Fibroblast of the aortic adventitia (primary cell): ENCODE data around the gene PSG5. TPM values are rescaled to one million over a fixed set of nuclear protein-coding genes. Genes with fewer than 3 reads are reported as not detected.
A peak's percentile ranks its signal among the peaks of the same experiment; 100 is the strongest.
"Not testable (repeated sequence)": the region's sequence is repeated elsewhere in the genome, so short reads cannot be mapped to it uniquely, and the experiment has no call there.

Source experiments
- DNase-seq: peaks from one replicate; pipeline ENCODE4 v3.0.0-alpha.2; 2010; ENCODE audit warnings: low read depth
- H3K4me3 ChIP-seq: 2 replicates; pipeline ENCODE4 v1.5.1; 2011; ENCODE audit warnings: low read depth, mild to moderate bottlenecking, control low read depth, low read length, moderate library complexity
- total RNA-seq: library from RNA; depleted of rRNA; stranded (reverse); fragments of >200 nt; gene quantifications from 2 replicates; pipeline ENCODE4 v1.2.3, GENCODE V29; 2012; ENCODE audit warnings: low replicate concordance
- TF ChIP-seq, protein P1 (sequence below): IDR thresholded peaks from 2 replicates; pipeline ENCODE4 v1.5.1; 2011; ENCODE audit warnings: mild to moderate bottlenecking, low read length, control low read depth, inconsistent platforms; ENCODE audit not compliant: insufficient read depth

PSG5 gene
- total RNA-seq, 1 donor = 13.6 TPM

DNA sequence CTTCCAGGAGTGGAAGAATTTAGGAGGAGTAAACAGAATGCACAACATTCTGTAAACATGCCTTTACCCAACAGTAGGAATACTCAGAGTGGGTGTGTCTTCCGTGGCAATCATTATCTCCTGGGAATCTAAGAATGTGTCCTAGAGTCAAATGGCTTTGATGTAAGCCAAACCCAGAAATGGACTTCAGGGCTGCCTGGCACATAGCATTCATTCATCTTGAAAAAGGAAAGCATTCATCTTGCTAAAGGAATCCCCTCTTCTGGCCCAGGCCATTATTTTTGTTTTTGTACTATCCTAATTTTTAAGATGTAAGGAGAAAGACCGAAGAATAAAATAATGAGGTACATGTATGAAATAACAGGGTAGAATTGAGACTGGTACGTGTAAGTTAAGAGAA is 23.2 kb downstream of the PSG5 start:
- H3K4me3 ChIP-seq, DNase-seq: not testable (repeated sequence)

DNA sequence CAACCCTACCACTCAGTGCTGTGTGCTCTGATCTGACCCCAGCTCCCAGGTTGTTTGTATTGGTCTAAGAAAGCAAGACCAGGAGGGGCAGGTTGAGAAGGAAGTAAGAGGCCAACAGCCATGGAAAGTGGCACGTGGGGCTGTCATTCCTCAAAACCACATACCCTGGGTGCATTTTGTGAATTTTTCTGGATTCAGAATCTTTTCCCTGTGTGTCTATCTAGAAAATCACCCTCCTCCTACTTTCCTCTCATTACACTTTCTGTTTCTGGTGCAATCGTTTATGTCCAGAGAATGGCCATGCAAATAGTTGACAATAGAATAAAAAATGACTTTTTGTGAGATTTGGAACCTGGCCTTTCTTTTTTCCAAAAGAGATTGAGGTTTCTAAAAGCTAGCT is 24.1 kb downstream of the PSG5 start:
- DNase-seq = not testable (repeated sequence)

DNA sequence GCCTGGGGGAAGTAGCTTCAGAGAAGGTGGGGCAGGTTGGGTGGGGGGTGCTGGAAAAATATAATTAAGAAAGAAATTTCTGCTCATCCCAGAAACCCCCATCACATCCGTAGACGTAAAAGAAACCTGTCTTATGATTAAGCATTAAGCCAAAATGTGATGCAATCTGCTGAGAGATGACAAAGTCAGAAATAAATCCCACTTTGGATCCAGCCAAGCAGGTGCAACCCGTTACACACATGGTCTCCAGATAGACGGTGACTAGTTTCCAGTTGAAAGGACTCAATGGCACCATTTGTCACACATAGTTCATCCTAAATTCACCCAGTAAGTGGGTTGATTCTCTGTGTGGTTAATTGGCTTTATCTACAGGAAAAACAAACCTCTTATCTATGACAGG is 34.1 kb downstream of the PSG5 start:
- no peak overlapping the region for H3K4me3 ChIP-seq
- TF ChIP-seq, protein P1, sequence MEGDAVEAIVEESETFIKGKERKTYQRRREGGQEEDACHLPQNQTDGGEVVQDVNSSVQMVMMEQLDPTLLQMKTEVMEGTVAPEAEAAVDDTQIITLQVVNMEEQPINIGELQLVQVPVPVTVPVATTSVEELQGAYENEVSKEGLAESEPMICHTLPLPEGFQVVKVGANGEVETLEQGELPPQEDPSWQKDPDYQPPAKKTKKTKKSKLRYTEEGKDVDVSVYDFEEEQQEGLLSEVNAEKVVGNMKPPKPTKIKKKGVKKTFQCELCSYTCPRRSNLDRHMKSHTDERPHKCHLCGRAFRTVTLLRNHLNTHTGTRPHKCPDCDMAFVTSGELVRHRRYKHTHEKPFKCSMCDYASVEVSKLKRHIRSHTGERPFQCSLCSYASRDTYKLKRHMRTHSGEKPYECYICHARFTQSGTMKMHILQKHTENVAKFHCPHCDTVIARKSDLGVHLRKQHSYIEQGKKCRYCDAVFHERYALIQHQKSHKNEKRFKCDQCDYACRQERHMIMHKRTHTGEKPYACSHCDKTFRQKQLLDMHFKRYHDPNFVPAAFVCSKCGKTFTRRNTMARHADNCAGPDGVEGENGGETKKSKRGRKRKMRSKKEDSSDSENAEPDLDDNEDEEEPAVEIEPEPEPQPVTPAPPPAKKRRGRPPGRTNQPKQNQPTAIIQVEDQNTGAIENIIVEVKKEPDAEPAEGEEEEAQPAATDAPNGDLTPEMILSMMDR = no peak
- DNase-seq = peak; percentile 52

More for the DNA sequence above, 24.1 kb downstream of the PSG5 start:
- not testable (repeated sequence) for H3K4me3 ChIP-seq

DNA sequence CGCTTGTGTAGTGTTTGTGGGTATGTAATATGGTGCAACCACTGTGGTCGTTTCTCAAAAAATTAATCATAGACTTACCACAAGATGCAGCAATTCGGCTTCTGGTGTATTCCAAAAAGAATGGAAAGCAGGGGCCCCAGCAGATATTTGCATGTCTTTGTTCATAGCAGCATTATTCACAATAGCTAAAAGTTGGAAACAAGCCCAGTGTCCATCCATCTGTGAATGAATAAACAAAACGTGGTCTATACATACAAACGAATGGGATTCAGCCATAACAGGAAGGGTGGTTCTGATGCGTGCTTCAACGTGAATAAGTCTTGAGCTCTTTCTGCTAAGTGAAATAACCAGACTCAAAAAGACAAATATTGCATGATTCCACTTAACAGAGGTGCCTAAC is 36.5 kb downstream of the PSG5 start:
- peak; percentile 40 for DNase-seq
- H3K4me3 ChIP-seq = not testable (repeated sequence)

DNA sequence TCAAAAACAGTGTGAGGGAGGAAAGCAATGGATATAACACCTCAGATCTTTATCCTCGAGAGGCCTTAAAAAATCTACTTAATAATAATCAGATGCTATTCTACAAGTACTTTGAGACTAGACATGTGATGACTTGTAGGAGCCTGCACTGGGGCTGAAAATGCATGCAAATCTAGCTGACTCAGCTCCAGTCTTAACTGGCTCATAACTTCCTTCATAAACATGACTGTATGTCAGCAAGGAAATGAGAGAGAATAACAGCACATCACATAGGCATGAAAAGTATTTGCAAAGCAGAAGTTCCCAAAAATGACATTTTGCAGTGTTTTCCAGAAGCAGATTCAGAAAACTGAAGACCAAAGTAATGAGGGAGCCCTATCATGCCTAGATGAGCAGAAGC is 38.1 kb downstream of the PSG5 start:
- H3K4me3 ChIP-seq = no peak overlapping the region
- DNase-seq = peak; percentile 88
- TF ChIP-seq, protein P1 = no peak

DNA sequence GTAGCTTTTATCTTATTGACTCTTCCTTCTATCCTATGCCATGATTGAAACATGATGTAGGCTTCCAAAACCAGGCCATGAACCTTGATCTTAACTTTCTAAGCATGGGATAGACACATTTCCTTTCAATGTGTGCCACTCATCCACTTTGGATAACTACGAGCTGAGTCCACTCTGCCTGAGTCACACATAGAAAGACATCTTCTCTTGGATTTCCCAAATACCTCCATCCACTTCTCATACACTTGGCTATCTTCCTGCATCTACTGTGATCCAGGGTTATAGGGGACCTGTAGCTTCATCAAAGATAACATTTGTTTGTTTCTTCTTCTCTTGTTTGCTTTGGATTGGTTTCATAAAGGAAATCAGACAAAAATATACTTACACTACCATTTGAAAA is 44.6 kb downstream of the PSG5 start:
- not testable (repeated sequence) for H3K4me3 ChIP-seq
- peak; percentile 52 for DNase-seq

DNA sequence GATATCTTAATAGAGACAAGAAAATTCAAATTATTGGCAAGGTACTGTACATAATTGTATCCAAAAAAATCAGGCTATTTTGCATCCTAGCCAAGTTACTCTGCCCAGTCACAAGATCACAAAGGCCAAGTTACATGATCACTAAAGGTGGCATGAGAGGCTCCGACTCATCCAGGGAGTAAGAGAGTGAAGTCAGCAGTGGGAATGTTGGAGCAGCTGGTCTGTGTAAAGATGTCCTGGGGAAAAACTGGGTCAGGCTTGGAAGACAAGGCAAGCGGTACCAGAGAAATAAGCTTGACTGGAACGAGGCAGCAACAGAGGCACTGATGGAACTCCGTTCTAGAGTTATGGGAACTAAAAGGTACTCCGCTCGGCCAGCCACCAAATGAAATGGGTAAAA is 53.6 kb downstream of the PSG5 start:
- TF ChIP-seq, protein P1 = no peak
- peak; percentile 49 for DNase-seq
- H3K4me3 ChIP-seq = no peak overlapping the region

DNA sequence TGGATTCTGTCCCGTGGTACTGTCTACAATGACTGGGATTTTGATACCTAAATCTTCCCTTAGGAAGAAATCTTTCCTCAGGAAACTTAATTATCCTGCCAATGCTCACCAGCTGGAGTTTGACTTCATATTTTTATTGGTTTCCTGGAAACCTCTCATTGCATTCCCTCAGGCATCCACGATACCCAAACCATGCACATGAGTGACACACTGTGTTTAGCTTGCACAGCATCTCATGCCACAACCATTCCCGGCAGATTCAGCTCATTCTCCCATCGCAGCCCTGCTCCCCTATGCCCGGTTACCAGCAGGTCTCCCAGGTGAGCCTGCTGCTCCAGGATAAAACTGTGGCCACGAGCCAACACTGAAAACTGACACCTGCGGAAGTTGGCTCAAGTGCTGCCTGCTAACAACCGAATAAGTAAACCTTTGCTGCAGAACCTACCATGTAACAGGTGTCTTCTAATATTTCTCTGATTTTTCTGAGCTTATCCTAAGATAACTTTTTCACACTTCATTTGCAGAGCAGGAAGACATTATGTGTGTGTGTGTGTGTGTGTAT is 55.0 kb downstream of the PSG5 start:
- H3K4me3 ChIP-seq, DNase-seq: not testable (repeated sequence)

DNA sequence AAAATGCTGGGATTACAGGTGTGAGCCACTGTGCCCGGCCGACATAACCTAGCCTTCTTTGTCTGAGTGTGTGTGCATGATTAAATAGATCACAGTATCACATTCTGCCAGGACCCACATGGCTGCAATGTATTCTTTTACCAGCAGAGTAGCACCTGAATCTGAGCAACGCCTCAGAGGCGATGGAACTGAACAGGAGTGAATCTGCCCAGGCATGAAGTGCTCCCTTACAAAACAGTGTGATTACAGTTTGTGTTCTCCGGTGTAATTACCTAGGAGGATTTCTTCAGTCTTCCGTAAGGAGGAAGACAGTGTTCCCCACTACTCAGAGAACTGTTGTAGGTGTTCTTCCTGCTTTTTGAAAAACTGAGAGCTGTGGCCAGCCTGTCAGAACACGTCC is 57.1 kb downstream of the PSG5 start:
- DNase-seq, H3K4me3 ChIP-seq: not testable (repeated sequence)

DNA sequence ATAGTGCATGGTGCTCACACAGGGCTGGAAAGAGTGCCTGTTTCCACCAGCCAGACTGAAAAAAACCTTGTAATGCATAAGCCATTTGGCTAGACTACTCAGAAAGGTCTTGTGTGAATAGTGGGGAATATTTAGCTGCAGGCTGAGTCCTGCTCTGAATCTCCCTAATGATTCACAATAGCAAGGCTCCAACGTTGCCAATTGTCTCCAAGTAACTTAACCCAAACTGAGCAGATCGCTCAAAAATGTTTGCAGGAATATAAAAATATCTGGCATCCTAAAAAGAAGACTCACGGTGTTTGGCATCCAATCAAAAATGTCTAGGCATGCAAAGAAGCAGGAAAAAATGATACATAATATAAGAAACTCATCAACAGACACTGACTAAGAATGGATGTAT is 59.0 kb downstream of the PSG5 start:
- not testable (repeated sequence) for H3K4me3 ChIP-seq

DNA sequence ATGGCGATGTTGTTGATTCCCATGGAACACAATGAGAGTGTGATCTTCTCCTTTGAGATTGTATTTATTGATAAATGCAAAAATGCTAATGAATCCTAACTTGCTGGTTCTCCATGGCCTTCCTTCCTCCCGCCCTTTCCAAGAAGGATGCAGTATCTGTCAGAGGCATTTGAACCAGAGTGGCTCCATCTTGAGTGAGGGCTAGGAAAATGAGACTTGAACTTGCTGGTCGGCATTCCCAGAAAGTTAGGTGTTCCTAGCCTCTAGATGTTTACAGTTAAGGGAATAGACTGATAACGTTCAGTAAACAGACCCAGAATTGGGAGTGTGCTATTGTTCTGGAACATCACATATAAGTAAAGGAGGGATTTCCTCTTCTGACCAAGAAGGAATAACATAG is 59.6 kb downstream of the PSG5 start:
- TF ChIP-seq, protein P1 = no peak
- no peak overlapping the region for H3K4me3 ChIP-seq
- no peak for DNase-seq

More for the DNA sequence above, 59.0 kb downstream of the PSG5 start:
- DNase-seq = peak; percentile 97
